ENCODE data around the gene PMS2. TPM values are rescaled to one million over a fixed set of nuclear protein-coding genes. Genes with fewer than 3 reads are reported as not detected.

PMS2 gene
- total and polyA plus RNA-seq, 2 experiments from 2014 or later, result 5.2 to 15.6 TPM

GRCh38 chr7:6028563-6028962 lies 19.7 kb upstream of the PMS2 start:
- Mint-ChIP-seq H3K4me3 (no peak overlapping the region), H3K9me3 (no peaks in the 10 kb centered on the region), H3K4me1 (peaks cover 4% of the 10 kb centered on the region; the same call in 2 of the 3 replicates), H3K36me3 (ENCODE audit: low read depth) (peaks cover 79% of the 10 kb centered on the region), H3K27me3 (ENCODE audit: insufficient read depth, low read depth, poor library complexity) (peaks cover 4% of the 10 kb centered on the region), H3K27ac (no peak overlapping the region)
- ATAC-seq (no peak), DNase-seq (ENCODE audit: low spot score) (no peak)
- no peaks in the 10 kb centered on the region for H3K4me1 ChIP-seq (ENCODE audit: insufficient read depth)
- no peaks in the 10 kb centered on the region for H3K27me3 ChIP-seq (ENCODE audit: insufficient read depth)
- H3K79me2 ChIP-seq (replicated peaks; ENCODE audit: insufficient read depth), result peaks cover 18% of the 10 kb centered on the region
- H3K9me2 ChIP-seq (ENCODE audit: insufficient read depth), result no peaks in the 10 kb centered on the region
- no peak overlapping the region for H3K27ac ChIP-seq (ENCODE audit: low read depth)
- TF ChIP-seq, protein P1, sequence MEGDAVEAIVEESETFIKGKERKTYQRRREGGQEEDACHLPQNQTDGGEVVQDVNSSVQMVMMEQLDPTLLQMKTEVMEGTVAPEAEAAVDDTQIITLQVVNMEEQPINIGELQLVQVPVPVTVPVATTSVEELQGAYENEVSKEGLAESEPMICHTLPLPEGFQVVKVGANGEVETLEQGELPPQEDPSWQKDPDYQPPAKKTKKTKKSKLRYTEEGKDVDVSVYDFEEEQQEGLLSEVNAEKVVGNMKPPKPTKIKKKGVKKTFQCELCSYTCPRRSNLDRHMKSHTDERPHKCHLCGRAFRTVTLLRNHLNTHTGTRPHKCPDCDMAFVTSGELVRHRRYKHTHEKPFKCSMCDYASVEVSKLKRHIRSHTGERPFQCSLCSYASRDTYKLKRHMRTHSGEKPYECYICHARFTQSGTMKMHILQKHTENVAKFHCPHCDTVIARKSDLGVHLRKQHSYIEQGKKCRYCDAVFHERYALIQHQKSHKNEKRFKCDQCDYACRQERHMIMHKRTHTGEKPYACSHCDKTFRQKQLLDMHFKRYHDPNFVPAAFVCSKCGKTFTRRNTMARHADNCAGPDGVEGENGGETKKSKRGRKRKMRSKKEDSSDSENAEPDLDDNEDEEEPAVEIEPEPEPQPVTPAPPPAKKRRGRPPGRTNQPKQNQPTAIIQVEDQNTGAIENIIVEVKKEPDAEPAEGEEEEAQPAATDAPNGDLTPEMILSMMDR (conservative IDR thresholded peaks at IDR 0.05; ENCODE audit: low read depth in 2 of 2), result no peak
- TF ChIP-seq ZNF114 (CRISPR knock-in tag; IDR thresholded peaks at IDR 0.05), result no peak
- TF ChIP-seq, protein P2, sequence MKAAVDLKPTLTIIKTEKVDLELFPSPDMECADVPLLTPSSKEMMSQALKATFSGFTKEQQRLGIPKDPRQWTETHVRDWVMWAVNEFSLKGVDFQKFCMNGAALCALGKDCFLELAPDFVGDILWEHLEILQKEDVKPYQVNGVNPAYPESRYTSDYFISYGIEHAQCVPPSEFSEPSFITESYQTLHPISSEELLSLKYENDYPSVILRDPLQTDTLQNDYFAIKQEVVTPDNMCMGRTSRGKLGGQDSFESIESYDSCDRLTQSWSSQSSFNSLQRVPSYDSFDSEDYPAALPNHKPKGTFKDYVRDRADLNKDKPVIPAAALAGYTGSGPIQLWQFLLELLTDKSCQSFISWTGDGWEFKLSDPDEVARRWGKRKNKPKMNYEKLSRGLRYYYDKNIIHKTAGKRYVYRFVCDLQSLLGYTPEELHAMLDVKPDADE (IDR thresholded peaks at IDR 0.05), result no peak
- TF ChIP-seq JUNB (IDR thresholded peaks at IDR 0.05; ENCODE audit: unreplicated experiment), result no peak
- no peak for TF ChIP-seq POLR2AphosphoS5 (IDR thresholded peaks at IDR 0.05; ENCODE audit: low read depth)
- TF ChIP-seq ZNF331 (CRISPR knock-in tag; IDR thresholded peaks at IDR 0.05; ENCODE audit: low read depth), result no peak
- TF ChIP-seq, protein P3, sequence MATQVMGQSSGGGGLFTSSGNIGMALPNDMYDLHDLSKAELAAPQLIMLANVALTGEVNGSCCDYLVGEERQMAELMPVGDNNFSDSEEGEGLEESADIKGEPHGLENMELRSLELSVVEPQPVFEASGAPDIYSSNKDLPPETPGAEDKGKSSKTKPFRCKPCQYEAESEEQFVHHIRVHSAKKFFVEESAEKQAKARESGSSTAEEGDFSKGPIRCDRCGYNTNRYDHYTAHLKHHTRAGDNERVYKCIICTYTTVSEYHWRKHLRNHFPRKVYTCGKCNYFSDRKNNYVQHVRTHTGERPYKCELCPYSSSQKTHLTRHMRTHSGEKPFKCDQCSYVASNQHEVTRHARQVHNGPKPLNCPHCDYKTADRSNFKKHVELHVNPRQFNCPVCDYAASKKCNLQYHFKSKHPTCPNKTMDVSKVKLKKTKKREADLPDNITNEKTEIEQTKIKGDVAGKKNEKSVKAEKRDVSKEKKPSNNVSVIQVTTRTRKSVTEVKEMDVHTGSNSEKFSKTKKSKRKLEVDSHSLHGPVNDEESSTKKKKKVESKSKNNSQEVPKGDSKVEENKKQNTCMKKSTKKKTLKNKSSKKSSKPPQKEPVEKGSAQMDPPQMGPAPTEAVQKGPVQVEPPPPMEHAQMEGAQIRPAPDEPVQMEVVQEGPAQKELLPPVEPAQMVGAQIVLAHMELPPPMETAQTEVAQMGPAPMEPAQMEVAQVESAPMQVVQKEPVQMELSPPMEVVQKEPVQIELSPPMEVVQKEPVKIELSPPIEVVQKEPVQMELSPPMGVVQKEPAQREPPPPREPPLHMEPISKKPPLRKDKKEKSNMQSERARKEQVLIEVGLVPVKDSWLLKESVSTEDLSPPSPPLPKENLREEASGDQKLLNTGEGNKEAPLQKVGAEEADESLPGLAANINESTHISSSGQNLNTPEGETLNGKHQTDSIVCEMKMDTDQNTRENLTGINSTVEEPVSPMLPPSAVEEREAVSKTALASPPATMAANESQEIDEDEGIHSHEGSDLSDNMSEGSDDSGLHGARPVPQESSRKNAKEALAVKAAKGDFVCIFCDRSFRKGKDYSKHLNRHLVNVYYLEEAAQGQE (IDR thresholded peaks at IDR 0.05; ENCODE audit: unreplicated experiment), result no peak
- no peak for TF ChIP-seq STAT1 (IDR thresholded peaks at IDR 0.05; ENCODE audit: unreplicated experiment)
- TF ChIP-seq NANOG (IDR thresholded peaks at IDR 0.05; ENCODE audit: borderline replicate concordance), result no peak
- TF ChIP-seq ZNF462 (CRISPR knock-in tag; IDR thresholded peaks at IDR 0.05), result no peak
- no peak for TF ChIP-seq CREB1 (CRISPR knock-in tag; IDR thresholded peaks at IDR 0.05; ENCODE audit: low read depth)
- TF ChIP-seq EZH2 (IDR thresholded peaks at IDR 0.05; ENCODE audit: low read depth, unreplicated experiment), result no peak
- no peak for TF ChIP-seq EZH2phosphoT487 (IDR thresholded peaks at IDR 0.05; ENCODE audit: unreplicated experiment)
- no peak overlapping the region for H3K4me3 ChIP-seq
- H4K20me1 ChIP-seq (replicated peaks; ENCODE audit: insufficient read depth), result peaks cover 28% of the 10 kb centered on the region
- peaks cover 8% of the 10 kb centered on the region; the same call in 1 of the 2 replicates for H3F3A ChIP-seq (replicated peaks; ENCODE audit: low read depth)
- peaks cover 40% of the 10 kb centered on the region for H3K36me3 ChIP-seq (ENCODE audit: insufficient read depth)
- H3K4me2 ChIP-seq, result no peak overlapping the region
- H2AFZ ChIP-seq, result no peak overlapping the region
